T1000 (cell line): ENCODE results near the gene ATAD3B.
"Not testable (repeated sequence)": the region's sequence is repeated elsewhere in the genome, so short reads cannot be mapped to it uniquely, and the experiment has no call there.

ENCODE experiments used
- DNase-seq: peaks from one replicate; lab custom pipeline; 2025; ENCODE audit warnings: mixed read lengths; lab: John Stamatoyannopoulos, UW

The ATAD3B gene

GRCh38 chr1:1481811-1482210, 10.2 kb downstream of the ATAD3B start:
- DNase-seq = not testable (repeated sequence)

- no peak for DNase-seq
Measured at GRCh38 chr1:1482856-1483255, 11.3 kb downstream of the ATAD3B start.

- DNase-seq = no peak
Measured at GRCh38 chr1:1483714-1484113, 12.1 kb downstream of the ATAD3B start.

- not testable (repeated sequence) for DNase-seq
Measured at GRCh38 chr1:1484976-1485750, 13.6 kb downstream of the ATAD3B start.

- DNase-seq = not testable (repeated sequence)
Measured at GRCh38 chr1:1485755-1486317, 14.3 kb downstream of the ATAD3B start.

- no peak for DNase-seq
Measured at GRCh38 chr1:1487701-1488100, 16.1 kb downstream of the ATAD3B start.

GRCh38 chr1:1489231-1489630, 17.7 kb downstream of the ATAD3B start:
- no peak for DNase-seq

GRCh38 chr1:1489861-1490260, 18.3 kb downstream of the ATAD3B start:
- no peak for DNase-seq

GRCh38 chr1:1490633-1491230, 19.2 kb downstream of the ATAD3B start:
- DNase-seq = no peak

- no peak for DNase-seq
Measured at GRCh38 chr1:1491601-1492000, 20.0 kb downstream of the ATAD3B start.

GRCh38 chr1:1494311-1494710, 22.7 kb downstream of the ATAD3B start:
- DNase-seq = not testable (repeated sequence)

- not testable (repeated sequence) for DNase-seq
Measured at GRCh38 chr1:1495461-1495975, 24.0 kb downstream of the ATAD3B start.

- peak; percentile 69 for DNase-seq
Measured at GRCh38 chr1:1504777-1505365, 33.3 kb downstream of the ATAD3B start.

- not testable (repeated sequence) for DNase-seq
Measured at GRCh38 chr1:1505366-1505798, 33.8 kb downstream of the ATAD3B start.

GRCh38 chr1:1505801-1506200, 34.2 kb downstream of the ATAD3B start:
- not testable (repeated sequence) for DNase-seq

- no peak for DNase-seq
Measured at GRCh38 chr1:1507305-1507704, 35.7 kb downstream of the ATAD3B start.

- DNase-seq = not testable (repeated sequence)
Measured at GRCh38 chr1:1508775-1509464, 37.4 kb downstream of the ATAD3B start.

- not testable (repeated sequence) for DNase-seq
Measured at GRCh38 chr1:1509465-1509850, 37.9 kb downstream of the ATAD3B start.

- DNase-seq = no peak
Measured at GRCh38 chr1:1510912-1511532, 39.5 kb downstream of the ATAD3B start.

- DNase-seq = peak; percentile 96
Measured at GRCh38 chr1:1511533-1512285, 40.1 kb downstream of the ATAD3B start, which contains the start of gene ATAD3A. ATAD3A (plus strand) TSS chr1:1512162; CDS start chr1:1512269, 107 bp downstream.

- not testable (repeated sequence) for DNase-seq
Measured at GRCh38 chr1:1512425-1512824, 40.9 kb downstream of the ATAD3B start.
